ENCODE results near the gene USP9X.

GRCh38 chrX:41224605-41225004 is 139.4 kb downstream of the USP9X start:
- TF ChIP-seq EZH2 (IDR thresholded peaks at IDR 0.05; ENCODE audit: low read depth, low read length, severe bottlenecking): no peak
- TF ChIP-seq, protein P1, sequence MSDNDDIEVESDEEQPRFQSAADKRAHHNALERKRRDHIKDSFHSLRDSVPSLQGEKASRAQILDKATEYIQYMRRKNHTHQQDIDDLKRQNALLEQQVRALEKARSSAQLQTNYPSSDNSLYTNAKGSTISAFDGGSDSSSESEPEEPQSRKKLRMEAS (IDR thresholded peaks at IDR 0.05): no peak
- TF ChIP-seq CTCF (IDR thresholded peaks at IDR 0.05; ENCODE audit: control extremely low read depth in 1 of 3, insufficient read depth in 1 of 3, low read depth in 1 of 3, low read length in 3 of 3): no peak
- TF ChIP-seq, protein P2, sequence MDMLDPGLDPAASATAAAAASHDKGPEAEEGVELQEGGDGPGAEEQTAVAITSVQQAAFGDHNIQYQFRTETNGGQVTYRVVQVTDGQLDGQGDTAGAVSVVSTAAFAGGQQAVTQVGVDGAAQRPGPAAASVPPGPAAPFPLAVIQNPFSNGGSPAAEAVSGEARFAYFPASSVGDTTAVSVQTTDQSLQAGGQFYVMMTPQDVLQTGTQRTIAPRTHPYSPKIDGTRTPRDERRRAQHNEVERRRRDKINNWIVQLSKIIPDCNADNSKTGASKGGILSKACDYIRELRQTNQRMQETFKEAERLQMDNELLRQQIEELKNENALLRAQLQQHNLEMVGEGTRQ (IDR thresholded peaks at IDR 0.05; ENCODE audit: low read length): no peak

Measured in H1 (cell line).